ENCODE data around the gene ZFTA. TPM values are rescaled to one million over a fixed set of nuclear protein-coding genes. Genes with fewer than 3 reads are reported as not detected.
"Not testable (repeated sequence)": the region's sequence is repeated elsewhere in the genome, so short reads cannot be mapped to it uniquely, and the experiment has no call there.

ZFTA gene
- total RNA-seq, 1 experiment from 2014 or later: 30.8 TPM

- POLR2A ChIA-PET: no interaction called here
- Histone ChIP-seq H3K27me3 (replicated peaks; ENCODE audit: control insufficient read depth, insufficient read depth, low read length) (no peaks in the 10 kb centered on the region), H3K4me3 (ENCODE audit: low read depth, low read length) (no peak overlapping the region), H3K36me3 (ENCODE audit: control insufficient read depth, insufficient read depth, low read length) (no peaks in the 10 kb centered on the region), H3K4me1 (peaks cover 34% of the 10 kb centered on the region), H3K9me3 (no peaks in the 10 kb centered on the region)
- Mint-ChIP-seq H3K36me3 (ENCODE audit: insufficient read depth, unreplicated experiment) (no peaks in the 10 kb centered on the region), H3K27me3 (ENCODE audit: insufficient read depth, unreplicated experiment) (no peaks in the 10 kb centered on the region), H3K4me1 (ENCODE audit: low read depth, unreplicated experiment) (peaks cover 23% of the 10 kb centered on the region), H3K4me3 (ENCODE audit: unreplicated experiment) (no peak overlapping the region), H3K27ac (ENCODE audit: unreplicated experiment) (no peak overlapping the region), H3K9me3 (ENCODE audit: unreplicated experiment) (no peaks in the 10 kb centered on the region)
- intact Hi-C loops (cut with micrococcal nuclease; ENCODE audit: unreplicated experiment): no loop called here
- DNase-seq: no peak
- TF ChIP-seq CTCF (IDR thresholded peaks at IDR 0.05; ENCODE audit: insufficient read depth in 1 of 2, low read depth in 1 of 2, low read length in 1 of 2, severe bottlenecking in 1 of 2, unreplicated experiment in 1 of 2): no peak
- CTCF ChIA-PET: interaction anchor here (0.6 kb wide), 1 partner anchor 976 kb away, joined by 4 read pairs; no protein-coding TSS in a partner anchor
- no TSS peak for BruUV-seq (replicated peaks)
Observed at GRCh38 chr11:63782749-63783148, 14.2 kb upstream of the ZFTA start.

GRCh38 chr11:63779039-63779438, 10.5 kb upstream of the ZFTA start:
- Histone ChIP-seq H3K27me3 (replicated peaks; ENCODE audit: control insufficient read depth, insufficient read depth, low read length) (no peaks in the 10 kb centered on the region), H3K4me3 (ENCODE audit: low read depth, low read length) (no peak overlapping the region), H3K36me3 (ENCODE audit: control insufficient read depth, insufficient read depth, low read length) (no peaks in the 10 kb centered on the region), H3K4me1 (peaks cover 29% of the 10 kb centered on the region), H3K9me3 (no peaks in the 10 kb centered on the region)
- Mint-ChIP-seq H3K27ac (ENCODE audit: unreplicated experiment) (no peak overlapping the region), H3K27me3 (ENCODE audit: insufficient read depth, unreplicated experiment) (no peaks in the 10 kb centered on the region), H3K36me3 (ENCODE audit: insufficient read depth, unreplicated experiment) (no peaks in the 10 kb centered on the region), H3K9me3 (ENCODE audit: unreplicated experiment) (no peaks in the 10 kb centered on the region), H3K4me3 (ENCODE audit: unreplicated experiment) (peak overlapping the region; percentile 0), H3K4me1 (ENCODE audit: low read depth, unreplicated experiment) (peaks cover 21% of the 10 kb centered on the region)
- intact Hi-C loops (cut with micrococcal nuclease; ENCODE audit: unreplicated experiment): no loop called here
- CTCF ChIA-PET: interaction anchor here (0.6 to 1.3 kb wide), 7 partner anchors 11 to 79 kb away, joined by 3 to 5 read pairs (median 3); partner anchors contain the start of gene ZFTA
- no TSS peak for BruUV-seq (replicated peaks)
- DNase-seq: peak in 1 of 2 experiments; percentile 27
- no peak for TF ChIP-seq CTCF (IDR thresholded peaks at IDR 0.05; ENCODE audit: insufficient read depth in 1 of 2, low read depth in 1 of 2, low read length in 1 of 2, severe bottlenecking in 1 of 2, unreplicated experiment in 1 of 2)
- POLR2A ChIA-PET: no interaction called here

GRCh38 chr11:63775191-63775590, 6.6 kb upstream of the ZFTA start:
- no peak for DNase-seq
- CTCF ChIA-PET: interaction anchor here (0.7 kb wide), 1 partner anchor 39 kb away, joined by 3 read pairs; no protein-coding TSS in a partner anchor
- Mint-ChIP-seq H3K27ac (ENCODE audit: unreplicated experiment) (no peak overlapping the region), H3K27me3 (ENCODE audit: insufficient read depth, unreplicated experiment) (no peaks in the 10 kb centered on the region), H3K4me1 (ENCODE audit: low read depth, unreplicated experiment) (peaks cover 30% of the 10 kb centered on the region), H3K4me3 (ENCODE audit: unreplicated experiment) (no peak overlapping the region), H3K36me3 (ENCODE audit: insufficient read depth, unreplicated experiment) (no peaks in the 10 kb centered on the region), H3K9me3 (ENCODE audit: unreplicated experiment) (no peaks in the 10 kb centered on the region)
- no TSS peak for BruUV-seq (replicated peaks)
- intact Hi-C loops (cut with micrococcal nuclease; ENCODE audit: unreplicated experiment): no loop called here
- Histone ChIP-seq H3K9me3 (no peaks in the 10 kb centered on the region), H3K36me3 (ENCODE audit: control insufficient read depth, insufficient read depth, low read length) (no peaks in the 10 kb centered on the region), H3K4me1 (peaks cover 21% of the 10 kb centered on the region), H3K27me3 (replicated peaks; ENCODE audit: control insufficient read depth, insufficient read depth, low read length) (no peaks in the 10 kb centered on the region), H3K4me3 (ENCODE audit: low read depth, low read length) (no peak overlapping the region)
- TF ChIP-seq CTCF (IDR thresholded peaks at IDR 0.05; ENCODE audit: insufficient read depth in 1 of 2, low read depth in 1 of 2, low read length in 1 of 2, severe bottlenecking in 1 of 2, unreplicated experiment in 1 of 2): no peak
- POLR2A ChIA-PET: no interaction called here

GRCh38 chr11:63771741-63772318, 3.3 kb upstream of the ZFTA start:
- H3K36me3 ChIP-seq (ENCODE audit: control insufficient read depth, insufficient read depth, low read length); CTCF ChIA-PET; H3K4me3 ChIP-seq (ENCODE audit: low read depth, low read length); H3K27me3 Mint-ChIP-seq (ENCODE audit: insufficient read depth, unreplicated experiment); H3K4me3 Mint-ChIP-seq (ENCODE audit: unreplicated experiment); H3K9me3 ChIP-seq; H3K9me3 Mint-ChIP-seq (ENCODE audit: unreplicated experiment); DNase-seq; BruUV-seq (replicated peaks); POLR2A ChIA-PET; intact Hi-C loops (cut with micrococcal nuclease; ENCODE audit: unreplicated experiment); H3K36me3 Mint-ChIP-seq (ENCODE audit: insufficient read depth, unreplicated experiment); H3K27ac Mint-ChIP-seq (ENCODE audit: unreplicated experiment); H3K27me3 ChIP-seq (replicated peaks; ENCODE audit: control insufficient read depth, insufficient read depth, low read length): not testable (repeated sequence)
- peaks cover 23% of the 10 kb centered on the region for H3K4me1 Mint-ChIP-seq (ENCODE audit: low read depth, unreplicated experiment)
- peaks cover 12% of the 10 kb centered on the region for H3K4me1 ChIP-seq

All from Caco-2 (cell line).